ENCODE results near the gene PECR.

DNA sequence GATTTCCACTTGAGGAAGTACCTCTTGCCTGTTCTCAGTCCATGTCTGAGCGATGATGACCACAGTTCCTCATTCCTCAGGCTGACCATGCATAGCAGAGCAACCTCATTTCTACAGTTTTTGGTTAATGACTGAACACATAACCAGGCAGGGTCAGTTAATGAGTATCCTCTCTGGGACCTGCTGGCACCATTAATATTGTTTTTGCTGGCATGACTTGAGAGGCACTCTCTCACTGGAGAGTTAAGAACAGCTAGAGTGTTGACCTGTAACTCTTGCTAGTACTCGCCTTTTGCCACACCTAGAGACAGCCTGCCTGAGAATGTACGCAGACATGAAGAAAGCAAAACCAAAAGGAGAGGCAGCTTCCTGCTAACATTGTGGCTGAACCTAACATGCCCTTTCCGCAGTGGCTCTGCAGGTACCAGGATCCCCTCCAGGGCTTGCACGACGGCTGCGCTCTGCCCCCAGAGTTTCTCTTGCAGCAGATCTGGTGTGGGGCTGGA is 23.9 kb downstream of the PECR start:
- TF ChIP-seq, protein P1, sequence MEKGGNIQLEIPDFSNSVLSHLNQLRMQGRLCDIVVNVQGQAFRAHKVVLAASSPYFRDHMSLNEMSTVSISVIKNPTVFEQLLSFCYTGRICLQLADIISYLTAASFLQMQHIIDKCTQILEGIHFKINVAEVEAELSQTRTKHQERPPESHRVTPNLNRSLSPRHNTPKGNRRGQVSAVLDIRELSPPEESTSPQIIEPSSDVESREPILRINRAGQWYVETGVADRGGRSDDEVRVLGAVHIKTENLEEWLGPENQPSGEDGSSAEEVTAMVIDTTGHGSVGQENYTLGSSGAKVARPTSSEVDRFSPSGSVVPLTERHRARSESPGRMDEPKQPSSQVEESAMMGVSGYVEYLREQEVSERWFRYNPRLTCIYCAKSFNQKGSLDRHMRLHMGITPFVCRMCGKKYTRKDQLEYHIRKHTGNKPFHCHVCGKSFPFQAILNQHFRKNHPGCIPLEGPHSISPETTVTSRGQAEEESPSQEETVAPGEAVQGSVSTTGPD (CRISPR knock-in tag; IDR thresholded peaks at IDR 0.05), result no peak
- no peak for TF ChIP-seq ZSCAN12 (CRISPR knock-in tag; IDR thresholded peaks at IDR 0.05)
- no peak for TF ChIP-seq NFE2L2 (IDR thresholded peaks at IDR 0.05; ENCODE audit: low read length)
